ENCODE data around the gene MAP2. TPM values are rescaled to one million over a fixed set of nuclear protein-coding genes. Genes with fewer than 3 reads are reported as not detected.

Gene MAP2
- total RNA-seq, 1 donor: 26.5 TPM

DNA sequence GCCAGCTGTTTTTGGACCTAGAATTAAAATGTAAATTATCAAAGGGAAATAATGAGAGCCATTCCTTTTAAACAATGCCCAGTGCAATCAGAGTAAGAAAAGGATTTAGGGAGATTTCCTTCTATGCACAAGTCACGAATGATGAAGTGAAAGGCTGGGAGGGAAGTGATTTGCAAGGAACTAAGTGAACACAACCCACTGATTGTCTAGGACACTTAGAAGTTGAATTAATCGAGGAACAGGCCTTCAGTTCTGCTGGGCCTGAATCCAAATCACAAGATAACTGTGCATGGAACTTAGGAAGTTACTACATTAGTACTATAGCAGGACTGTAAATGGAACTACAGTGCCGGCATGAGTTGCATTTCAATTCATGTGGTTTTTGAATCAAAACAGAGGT lies 17.7 kb downstream of the MAP2 start:
- TF ChIP-seq CTCF (IDR thresholded peaks at IDR 0.05; ENCODE audit: insufficient read depth, low read length): no peak
- peak; percentile 56 for DNase-seq (ENCODE audit: low read depth)
- H3K4me3 ChIP-seq (ENCODE audit: low read depth, low read length): no peak overlapping the region

DNA sequence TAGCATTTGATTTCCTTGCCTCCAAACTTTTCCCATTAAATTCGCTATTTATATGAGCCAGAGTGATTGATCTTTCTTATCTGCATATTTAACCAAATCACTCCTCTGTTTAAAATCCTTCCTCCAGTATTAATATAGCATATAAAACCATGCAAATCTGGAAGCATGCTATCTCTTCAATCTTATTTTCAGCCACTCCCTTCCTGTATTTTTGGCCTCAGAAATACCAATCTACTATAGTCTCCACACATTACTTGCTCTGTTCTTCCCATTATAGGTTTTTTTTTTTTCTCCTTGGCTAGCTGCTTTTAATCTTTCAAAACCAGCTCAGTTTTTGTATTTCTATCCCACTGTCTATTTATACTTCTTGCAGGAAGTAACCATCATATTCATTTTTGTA lies 19.1 kb downstream of the MAP2 start:
- H3K4me3 ChIP-seq (ENCODE audit: low read depth, low read length): no peak overlapping the region
- no peak for TF ChIP-seq CTCF (IDR thresholded peaks at IDR 0.05; ENCODE audit: insufficient read depth, low read length)
- peak; percentile 40 for DNase-seq (ENCODE audit: low read depth)

- no peak for TF ChIP-seq CTCF (IDR thresholded peaks at IDR 0.05; ENCODE audit: insufficient read depth, low read length)
- H3K4me3 ChIP-seq (ENCODE audit: low read depth, low read length): no peak overlapping the region
- no peak for DNase-seq (ENCODE audit: low read depth)
Measured at GRCh38 chr2:209445485-209445884, 21.6 kb downstream of the MAP2 start.

- DNase-seq (ENCODE audit: low read depth): no peak
- H3K4me3 ChIP-seq (ENCODE audit: low read depth, low read length): no peak overlapping the region
- no peak for TF ChIP-seq CTCF (IDR thresholded peaks at IDR 0.05; ENCODE audit: insufficient read depth, low read length)
Measured at GRCh38 chr2:209451209-209451834, 27.5 kb downstream of the MAP2 start.

GRCh38 chr2:209456489-209456888 lies 32.6 kb downstream of the MAP2 start:
- TF ChIP-seq CTCF (IDR thresholded peaks at IDR 0.05; ENCODE audit: insufficient read depth, low read length): no peak
- H3K4me3 ChIP-seq (ENCODE audit: low read depth, low read length): no peak overlapping the region
- DNase-seq (ENCODE audit: low read depth): no peak

GRCh38 chr2:209458008-209458979 lies 34.4 kb downstream of the MAP2 start:
- H3K4me3 ChIP-seq (ENCODE audit: low read depth, low read length): no peak overlapping the region
- peak; percentile 48 for DNase-seq (ENCODE audit: low read depth)
- no peak for TF ChIP-seq CTCF (IDR thresholded peaks at IDR 0.05; ENCODE audit: insufficient read depth, low read length)
